SIG-M5 (cell line): Measurements from ENCODE around the gene BTBD9.

Source experiments
- DNase-seq: peaks from one replicate; lab custom pipeline; 2025; lab: John Stamatoyannopoulos, UW

Gene BTBD9

DNA sequence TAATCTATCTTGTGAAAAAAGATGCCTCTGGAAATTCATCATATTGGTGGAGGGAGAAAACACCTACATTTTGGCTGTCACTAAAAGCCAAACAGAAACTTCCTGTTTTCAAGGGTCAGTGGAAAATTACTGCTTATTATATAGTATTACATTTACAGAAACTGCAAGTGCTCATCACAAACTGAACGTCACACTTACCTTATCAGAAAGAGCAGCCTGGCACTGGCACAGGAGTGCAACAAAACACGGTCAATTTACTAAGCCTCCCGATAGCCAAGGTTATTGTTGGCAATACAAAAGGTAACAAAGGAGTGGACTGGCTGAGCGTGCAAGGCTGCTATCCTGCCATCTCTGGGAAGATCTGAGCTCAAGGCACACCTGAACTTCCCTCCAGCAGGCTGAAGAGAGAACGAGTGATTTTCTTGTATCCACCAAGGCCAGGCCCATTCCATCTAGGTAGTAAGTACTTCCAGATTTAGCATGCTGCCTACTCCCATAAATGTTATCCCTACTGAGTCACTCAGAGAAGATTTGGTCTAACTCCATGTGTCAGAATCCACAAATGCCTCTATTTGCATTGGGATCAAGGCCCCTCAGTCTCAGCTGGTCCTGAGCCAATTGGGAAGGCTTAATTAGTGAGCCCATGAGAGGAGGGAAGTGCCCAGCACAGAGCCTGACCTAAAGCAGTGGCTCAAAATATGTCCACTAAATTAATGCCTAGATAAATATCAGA, 399.8 kb downstream of the BTBD9 start:
- no peak for DNase-seq

DNA sequence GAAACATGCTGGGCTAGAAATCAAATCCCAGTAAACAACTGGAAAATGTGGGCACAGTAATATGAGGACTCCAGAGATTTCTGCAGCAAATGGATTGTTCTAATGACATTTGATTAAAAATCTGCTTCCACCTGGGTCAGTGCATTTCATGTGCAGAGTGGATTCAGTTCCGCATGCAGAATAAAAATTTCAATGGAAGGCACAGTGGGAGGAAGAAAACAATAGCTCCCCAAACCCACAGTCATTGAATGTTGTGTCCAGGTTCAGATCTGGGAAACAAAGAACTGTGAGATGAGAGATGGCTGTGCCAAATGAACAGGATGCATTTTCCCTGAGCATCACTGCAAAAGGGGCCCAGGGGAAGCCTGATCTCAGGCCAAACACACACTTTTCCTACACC, 403.1 kb downstream of the BTBD9 start:
- DNase-seq = no peak

DNA sequence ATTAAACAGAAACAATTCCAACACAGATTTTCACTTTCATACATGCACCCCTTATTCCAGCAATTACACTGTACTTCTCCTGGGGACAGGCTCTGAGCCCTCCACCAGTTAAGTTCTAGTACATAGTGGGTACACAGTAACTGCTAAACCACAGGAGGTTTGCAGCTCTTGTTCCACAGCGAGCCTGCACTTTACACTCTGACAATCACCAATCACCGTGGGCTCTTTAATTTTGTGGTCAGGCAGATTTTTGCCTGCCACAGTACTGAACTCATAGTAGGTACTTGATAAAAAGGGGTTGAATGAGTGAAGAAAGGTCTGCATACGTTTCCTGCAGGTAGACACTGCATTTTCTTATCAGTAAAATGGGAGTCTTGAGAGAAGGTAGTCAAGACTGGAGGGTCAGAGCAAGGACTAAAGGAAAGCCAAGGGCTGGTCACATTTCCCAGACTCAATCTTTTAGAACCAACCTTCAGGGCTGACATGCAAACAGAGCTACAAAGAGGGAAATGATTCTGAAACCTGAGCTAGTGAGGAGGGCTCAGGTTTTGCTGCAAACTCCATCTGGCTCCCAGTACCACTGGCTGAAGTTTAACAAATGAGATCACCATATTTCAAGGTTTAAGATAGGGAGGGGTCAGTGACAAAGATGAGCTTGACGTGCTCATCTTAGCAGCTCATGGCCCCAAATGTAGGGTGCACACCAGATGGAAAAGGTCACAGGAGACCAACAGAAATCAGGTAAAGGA, 404.6 kb downstream of the BTBD9 start:
- no peak for DNase-seq

DNA sequence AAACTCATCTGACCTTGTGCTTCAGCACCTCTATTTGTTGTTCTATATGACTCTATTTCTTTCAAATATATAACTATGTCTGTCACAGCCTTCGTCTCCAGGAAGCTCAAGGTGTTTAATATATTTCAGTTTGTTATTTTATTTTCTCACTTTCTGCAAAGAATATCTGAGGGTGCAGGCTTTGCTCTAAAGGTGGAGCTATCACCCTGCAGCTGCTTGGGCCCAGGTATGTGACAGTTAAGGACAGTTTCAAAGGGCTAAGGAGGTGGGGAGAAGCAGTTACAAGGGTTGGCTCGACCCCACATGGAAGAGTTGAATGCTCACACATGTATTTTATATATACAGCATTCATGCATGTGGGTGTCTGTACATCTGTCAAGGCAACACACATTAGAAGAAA, 405.6 kb downstream of the BTBD9 start:
- DNase-seq = no peak

DNA sequence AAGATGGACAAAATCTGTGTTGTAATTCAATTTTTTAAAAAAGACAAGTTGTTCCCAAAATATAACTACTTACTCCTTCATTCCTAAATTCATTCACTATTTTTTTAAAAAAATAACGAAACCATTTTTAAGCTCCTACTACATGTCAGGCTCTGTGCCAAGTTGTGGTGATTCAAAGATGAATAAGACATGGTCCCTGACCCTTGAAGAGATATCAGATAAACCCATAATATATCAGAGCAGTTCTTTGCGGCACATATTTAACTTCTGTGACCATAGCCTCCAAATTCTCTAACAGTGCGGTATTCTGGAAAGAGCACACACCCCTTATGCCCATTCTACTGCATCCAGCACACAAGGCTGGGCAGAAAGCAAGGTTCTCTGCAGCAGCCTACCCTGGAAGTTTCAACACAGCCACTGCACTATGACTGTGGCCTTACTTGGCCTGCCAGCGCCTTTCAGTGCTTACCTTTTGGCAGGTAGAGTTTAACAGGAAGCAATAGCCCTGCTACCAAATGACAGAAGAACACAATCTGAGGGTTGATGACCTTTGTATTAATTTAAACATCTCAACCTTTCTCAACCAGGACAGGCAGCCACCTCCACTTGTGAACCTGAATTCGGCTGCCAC, 406.5 kb downstream of the BTBD9 start:
- DNase-seq = no peak

GRCh38 chr6:38225766-38226165, 414.0 kb downstream of the BTBD9 start:
- no peak for DNase-seq

GRCh38 chr6:38221251-38221650, 418.5 kb downstream of the BTBD9 start:
- no peak for DNase-seq

DNA sequence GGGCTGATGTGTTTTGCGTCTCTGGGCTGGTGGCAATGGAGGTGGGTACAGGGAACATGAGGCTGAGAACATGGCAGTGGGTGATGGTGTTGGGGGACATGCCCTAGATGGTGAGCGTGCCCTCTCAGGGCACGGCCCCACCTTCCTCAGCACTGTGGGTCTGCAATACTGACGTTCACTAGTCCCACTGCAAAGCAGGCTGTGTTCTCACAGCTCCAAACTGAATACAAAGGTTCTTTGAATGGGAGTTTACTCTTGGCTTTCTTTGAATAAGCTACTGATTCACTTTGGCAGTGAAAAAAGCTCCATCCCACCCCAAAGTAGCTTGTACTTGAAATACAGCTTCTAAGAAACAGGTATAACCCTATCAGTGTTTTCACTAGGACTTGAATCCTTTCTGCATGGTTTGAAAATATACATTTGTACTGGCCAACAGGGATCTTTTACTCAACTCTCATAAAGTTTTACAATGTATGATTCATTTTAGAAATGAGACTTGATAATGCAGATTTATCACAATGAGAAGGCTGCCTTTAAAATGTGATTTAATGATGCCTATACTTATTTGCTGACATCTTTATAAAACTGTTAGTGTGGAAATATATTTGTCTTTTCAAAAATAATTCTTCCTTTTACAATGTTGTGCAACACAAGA, 419.5 kb downstream of the BTBD9 start:
- DNase-seq = no peak

- DNase-seq = no peak
These were observed 421.5 kb downstream of the BTBD9 start for GRCh38 chr6:38218235-38218634.

GRCh38 chr6:38216451-38216850, 423.3 kb downstream of the BTBD9 start:
- no peak for DNase-seq

DNA sequence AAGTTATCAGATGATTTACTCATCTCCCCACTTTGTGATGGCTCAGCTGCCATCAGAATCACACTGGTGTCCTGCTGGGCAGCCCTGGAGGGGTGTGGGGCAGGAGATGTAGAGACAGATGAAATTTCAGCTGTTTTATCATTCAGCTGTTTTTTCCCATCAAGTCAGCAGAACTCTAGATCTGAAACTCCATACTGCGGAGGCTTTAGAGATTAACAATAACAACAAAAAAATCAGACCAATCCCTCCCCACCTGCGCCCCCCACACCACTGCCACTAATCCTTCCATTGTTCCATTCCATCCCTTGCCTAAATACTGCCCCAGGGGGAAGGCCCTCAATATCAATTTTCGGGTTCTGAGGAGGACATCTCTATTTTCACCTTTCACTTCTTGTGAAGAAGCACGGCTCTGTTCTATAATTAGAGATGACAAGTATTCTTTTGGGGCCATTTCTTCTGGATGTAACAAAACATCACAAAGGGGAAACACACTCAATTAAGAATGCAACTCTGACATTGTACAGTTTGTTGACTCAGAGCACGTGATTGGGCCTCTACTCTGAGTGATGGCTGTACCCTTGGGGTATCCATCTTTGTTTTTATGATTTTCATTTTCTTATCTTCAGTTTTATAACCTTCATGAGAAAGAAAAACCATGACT, 423.9 kb downstream of the BTBD9 start:
- DNase-seq = no peak

DNA sequence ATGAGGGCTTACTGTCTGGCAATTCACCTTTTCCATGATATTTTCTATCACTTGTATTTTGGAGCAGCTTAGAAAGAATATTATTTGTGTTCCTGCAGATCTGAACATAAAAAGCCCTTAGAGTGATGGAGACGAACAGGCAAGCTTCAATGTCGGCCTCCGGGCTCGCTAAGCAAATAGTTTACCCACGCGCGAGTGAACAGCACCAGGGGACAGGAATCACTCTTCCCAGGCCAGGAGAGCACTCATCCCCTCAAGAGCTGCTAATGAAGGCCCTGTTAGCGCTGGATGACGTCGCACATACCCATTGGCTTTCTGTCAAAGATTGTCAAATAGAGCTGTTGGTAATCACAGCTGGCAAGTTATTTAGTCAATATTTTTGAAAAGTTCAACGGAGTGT, 424.5 kb downstream of the BTBD9 start:
- no peak for DNase-seq

GRCh38 chr6:38214159-38214558, 425.6 kb downstream of the BTBD9 start:
- no peak for DNase-seq

GRCh38 chr6:38213251-38213658, 426.5 kb downstream of the BTBD9 start:
- DNase-seq = no peak

DNA sequence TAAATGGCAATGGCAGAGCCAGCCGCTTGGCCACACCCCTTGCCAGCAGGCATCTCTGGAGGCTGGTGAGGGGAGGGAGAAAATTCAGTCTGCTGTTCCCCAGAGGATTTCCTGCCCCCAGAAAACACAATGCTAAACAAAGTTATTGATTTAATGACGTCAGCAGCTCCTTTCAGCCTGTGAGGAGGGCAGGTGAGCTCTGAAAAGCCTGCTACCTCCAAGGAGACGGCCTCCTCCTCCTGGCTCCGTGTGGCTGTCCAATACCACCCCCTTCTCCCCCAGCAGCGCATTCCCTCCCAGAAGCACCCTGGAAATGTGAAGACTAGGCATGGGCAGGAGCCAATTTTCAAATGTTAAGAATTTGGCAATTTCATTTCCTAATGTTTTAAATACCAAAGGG, 427.1 kb downstream of the BTBD9 start:
- no peak for DNase-seq

- no peak for DNase-seq
These were observed 427.6 kb downstream of the BTBD9 start for GRCh38 chr6:38212116-38212515.

DNA sequence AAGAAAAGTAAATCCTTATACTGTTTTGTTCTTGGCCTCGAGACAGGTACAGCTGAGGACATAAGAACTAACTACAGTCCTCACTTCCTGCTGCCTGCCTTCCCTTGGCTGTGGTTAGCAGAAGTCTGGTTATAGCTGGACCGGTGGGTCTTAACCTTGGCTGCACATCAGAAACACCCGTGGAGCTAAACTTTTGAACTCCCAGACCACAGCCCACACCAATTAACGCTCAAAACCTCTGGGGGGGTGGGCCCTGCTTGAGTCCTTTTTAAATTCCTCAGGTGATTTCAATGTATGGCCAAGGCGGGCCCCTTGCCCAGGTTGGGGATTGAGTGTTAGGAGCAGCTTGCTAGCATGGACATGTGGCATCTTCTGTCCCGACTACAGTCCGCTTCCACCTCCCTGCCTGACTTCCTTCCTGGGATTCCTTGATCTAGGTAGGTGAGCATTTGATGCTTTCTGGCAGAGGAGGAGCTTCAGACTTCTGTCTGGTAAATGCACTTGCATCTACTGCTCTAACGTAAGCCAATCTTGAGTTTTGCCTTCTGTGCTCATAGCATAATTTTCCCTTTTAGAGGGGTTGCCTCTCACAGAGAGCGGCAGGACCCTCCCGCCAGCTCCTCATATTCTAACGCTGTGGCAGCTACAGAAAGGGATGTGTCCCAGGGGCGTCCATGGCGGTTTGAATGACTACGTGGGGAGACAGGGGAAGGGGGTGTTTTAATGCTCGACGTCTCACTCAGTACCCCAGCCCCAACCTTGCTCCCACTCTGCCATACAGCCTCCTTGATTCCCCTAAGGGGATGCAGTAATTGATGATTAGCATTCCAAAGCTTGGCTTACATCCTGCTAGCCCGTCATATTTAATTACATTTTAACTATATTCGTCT, 430.1 kb downstream of the BTBD9 start:
- no peak for DNase-seq

GRCh38 chr6:38208028-38208427, 431.7 kb downstream of the BTBD9 start:
- no peak for DNase-seq

DNA sequence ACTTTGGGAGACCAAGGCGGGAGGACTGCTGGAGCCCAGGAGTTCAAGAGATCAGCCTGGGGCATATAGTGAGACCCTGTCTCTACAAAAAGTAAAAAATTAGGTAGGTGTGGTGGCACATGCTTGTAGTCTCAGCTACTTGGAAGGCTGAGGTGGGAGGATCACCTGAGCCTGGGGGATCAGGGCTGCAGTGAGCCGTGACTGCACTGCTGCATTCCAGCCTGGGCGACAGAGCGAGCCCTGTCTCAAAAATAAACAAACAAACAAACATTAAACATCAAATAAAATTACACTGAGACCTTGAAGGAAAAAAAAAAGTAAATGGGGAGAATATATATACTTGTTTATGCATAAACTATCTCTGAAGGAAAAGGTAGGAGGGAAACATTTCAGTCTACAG, 432.4 kb downstream of the BTBD9 start:
- DNase-seq = no peak

GRCh38 chr6:38198219-38198618, 441.5 kb downstream of the BTBD9 start:
- DNase-seq = no peak

- no peak for DNase-seq
These were observed 444.6 kb downstream of the BTBD9 start for GRCh38 chr6:38195113-38195635.
